Ishikawa (cell line): ENCODE results near the gene RAB7B.

Experiments
- CEBPB ChIP-seq: IDR thresholded peaks from 2 replicates; pipeline ENCODE4 v1.6.1; 2012
- CREB1 ChIP-seq: IDR thresholded peaks from 2 replicates; pipeline ENCODE4 v1.6.1; 2012; ENCODE audit warnings: low read depth
- EGR1 ChIP-seq: IDR thresholded peaks from 2 replicates; pipeline ENCODE4 v1.6.1; 2012
- EP300 ChIP-seq: IDR thresholded peaks from 2 replicates; pipeline ENCODE4 v1.6.1; 2012; ENCODE audit warnings: borderline replicate concordance
- FOXM1 ChIP-seq: IDR thresholded peaks from 2 replicates; pipeline ENCODE4 v1.6.1; 2012; ENCODE audit warnings: low read depth, borderline replicate concordance
- NFIC ChIP-seq: IDR thresholded peaks from 2 replicates; pipeline ENCODE4 v1.6.1; 2012
- RAD21 ChIP-seq: IDR thresholded peaks from 2 replicates; pipeline ENCODE4 v1.6.1; 2012; ENCODE audit warnings: low read depth
- TAF1 ChIP-seq: IDR thresholded peaks from 2 replicates; pipeline ENCODE4 v1.6.1; 2012; ENCODE audit warnings: low read depth, mild to moderate bottlenecking
- TCF12 ChIP-seq: IDR thresholded peaks from 2 replicates; pipeline ENCODE4 v1.6.1; 2012; ENCODE audit warnings: low read depth
- TEAD4 ChIP-seq: IDR thresholded peaks from 2 replicates; pipeline ENCODE4 v1.6.1; 2012
- YY1 ChIP-seq: IDR thresholded peaks from 2 replicates; pipeline ENCODE4 v1.6.1; 2012; ENCODE audit warnings: low read depth
- ZBTB7A ChIP-seq: IDR thresholded peaks from 2 replicates; pipeline ENCODE4 v1.6.1; 2012; ENCODE audit warnings: low read depth
- TF ChIP-seq, protein P1 (sequence below): IDR thresholded peaks from 2 replicates; pipeline ENCODE4 v1.6.1; 2012
- TF ChIP-seq, protein P2 (sequence below): IDR thresholded peaks from 2 replicates; pipeline ENCODE4 v1.6.1; 2012; ENCODE audit warnings: low read depth, mild to moderate bottlenecking
- TF ChIP-seq, protein P3 (sequence below): IDR thresholded peaks from 2 replicates; pipeline ENCODE4 v1.6.1; 2012

Gene RAB7B

DNA sequence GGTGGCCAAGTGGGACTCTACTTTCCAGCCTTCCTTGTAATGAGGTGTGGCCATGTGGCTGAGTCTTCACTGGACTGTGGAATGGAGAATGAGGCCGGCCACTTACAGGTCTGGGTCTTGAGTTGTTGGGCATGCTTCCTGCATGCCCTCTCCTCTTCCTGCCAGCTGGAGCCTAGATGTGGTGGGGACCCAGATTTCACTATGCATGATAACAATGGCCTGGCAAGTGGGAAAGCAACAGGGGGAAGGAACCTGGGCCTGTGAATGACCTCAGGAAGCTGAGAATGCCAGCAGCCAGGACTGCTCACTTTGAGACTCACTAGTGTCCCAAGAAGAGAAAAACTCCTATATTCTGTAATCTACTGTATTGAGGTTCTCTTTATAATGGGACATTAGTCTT lies 51.4 kb downstream of the RAB7B start:
- TF ChIP-seq NFIC (no peak), TEAD4 (no peak), RAD21 (no peak), ZBTB7A (no peak), TAF1 (no peak), EGR1 (no peak), YY1 (no peak), TCF12 (no peak), CEBPB (no peak), EP300 (no peak), CREB1 (no peak), FOXM1 (no peak)
- TF ChIP-seq, protein P1, sequence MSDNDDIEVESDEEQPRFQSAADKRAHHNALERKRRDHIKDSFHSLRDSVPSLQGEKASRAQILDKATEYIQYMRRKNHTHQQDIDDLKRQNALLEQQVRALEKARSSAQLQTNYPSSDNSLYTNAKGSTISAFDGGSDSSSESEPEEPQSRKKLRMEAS, result no peak
- TF ChIP-seq, protein P2, sequence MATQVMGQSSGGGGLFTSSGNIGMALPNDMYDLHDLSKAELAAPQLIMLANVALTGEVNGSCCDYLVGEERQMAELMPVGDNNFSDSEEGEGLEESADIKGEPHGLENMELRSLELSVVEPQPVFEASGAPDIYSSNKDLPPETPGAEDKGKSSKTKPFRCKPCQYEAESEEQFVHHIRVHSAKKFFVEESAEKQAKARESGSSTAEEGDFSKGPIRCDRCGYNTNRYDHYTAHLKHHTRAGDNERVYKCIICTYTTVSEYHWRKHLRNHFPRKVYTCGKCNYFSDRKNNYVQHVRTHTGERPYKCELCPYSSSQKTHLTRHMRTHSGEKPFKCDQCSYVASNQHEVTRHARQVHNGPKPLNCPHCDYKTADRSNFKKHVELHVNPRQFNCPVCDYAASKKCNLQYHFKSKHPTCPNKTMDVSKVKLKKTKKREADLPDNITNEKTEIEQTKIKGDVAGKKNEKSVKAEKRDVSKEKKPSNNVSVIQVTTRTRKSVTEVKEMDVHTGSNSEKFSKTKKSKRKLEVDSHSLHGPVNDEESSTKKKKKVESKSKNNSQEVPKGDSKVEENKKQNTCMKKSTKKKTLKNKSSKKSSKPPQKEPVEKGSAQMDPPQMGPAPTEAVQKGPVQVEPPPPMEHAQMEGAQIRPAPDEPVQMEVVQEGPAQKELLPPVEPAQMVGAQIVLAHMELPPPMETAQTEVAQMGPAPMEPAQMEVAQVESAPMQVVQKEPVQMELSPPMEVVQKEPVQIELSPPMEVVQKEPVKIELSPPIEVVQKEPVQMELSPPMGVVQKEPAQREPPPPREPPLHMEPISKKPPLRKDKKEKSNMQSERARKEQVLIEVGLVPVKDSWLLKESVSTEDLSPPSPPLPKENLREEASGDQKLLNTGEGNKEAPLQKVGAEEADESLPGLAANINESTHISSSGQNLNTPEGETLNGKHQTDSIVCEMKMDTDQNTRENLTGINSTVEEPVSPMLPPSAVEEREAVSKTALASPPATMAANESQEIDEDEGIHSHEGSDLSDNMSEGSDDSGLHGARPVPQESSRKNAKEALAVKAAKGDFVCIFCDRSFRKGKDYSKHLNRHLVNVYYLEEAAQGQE, result no peak
- TF ChIP-seq, protein P3, sequence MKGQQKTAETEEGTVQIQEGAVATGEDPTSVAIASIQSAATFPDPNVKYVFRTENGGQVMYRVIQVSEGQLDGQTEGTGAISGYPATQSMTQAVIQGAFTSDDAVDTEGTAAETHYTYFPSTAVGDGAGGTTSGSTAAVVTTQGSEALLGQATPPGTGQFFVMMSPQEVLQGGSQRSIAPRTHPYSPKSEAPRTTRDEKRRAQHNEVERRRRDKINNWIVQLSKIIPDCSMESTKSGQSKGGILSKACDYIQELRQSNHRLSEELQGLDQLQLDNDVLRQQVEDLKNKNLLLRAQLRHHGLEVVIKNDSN, result no peak

DNA sequence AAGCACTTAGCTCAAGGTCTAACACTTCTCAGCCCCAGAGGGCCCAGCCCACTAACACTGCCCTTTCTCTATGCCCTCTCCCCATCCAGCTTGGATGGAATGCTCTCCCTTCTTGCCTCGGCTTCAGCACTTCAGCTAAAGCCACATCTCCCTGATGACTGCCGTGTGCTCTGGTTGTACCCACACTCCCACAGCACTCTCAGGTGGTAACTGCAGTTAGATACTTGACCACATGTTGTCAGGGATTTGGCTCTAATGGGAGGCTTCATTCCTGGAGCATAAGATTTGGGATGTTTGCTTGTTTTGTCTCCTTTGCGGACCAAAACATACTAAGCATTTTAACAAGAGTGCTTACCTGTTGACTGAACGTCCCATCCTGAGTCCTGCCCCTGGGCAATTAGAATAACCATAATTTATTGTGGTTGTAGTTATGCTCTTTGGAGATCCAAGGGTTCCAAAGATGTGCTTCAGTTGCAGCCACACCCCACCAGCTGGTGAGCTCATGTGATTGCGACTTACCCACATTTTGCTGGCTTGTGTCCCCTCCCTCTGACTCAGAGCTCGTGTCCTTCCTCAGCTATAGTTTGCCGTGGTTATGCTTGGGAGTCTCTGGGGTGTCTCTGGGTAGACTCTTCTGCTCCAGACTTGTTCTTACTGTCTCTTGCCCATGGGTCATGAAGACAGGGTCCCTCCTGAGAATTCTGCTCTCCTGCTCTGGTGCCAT lies 52.2 kb downstream of the RAB7B start:
- TF ChIP-seq TEAD4 (no peak), TAF1 (no peak), EP300 (no peak), RAD21 (no peak), ZBTB7A (no peak), CREB1 (no peak), NFIC (no peak), TCF12 (no peak)
- TF ChIP-seq, protein P3, result no peak
- TF ChIP-seq, protein P1, result no peak
- TF ChIP-seq, protein P2, result no peak

DNA sequence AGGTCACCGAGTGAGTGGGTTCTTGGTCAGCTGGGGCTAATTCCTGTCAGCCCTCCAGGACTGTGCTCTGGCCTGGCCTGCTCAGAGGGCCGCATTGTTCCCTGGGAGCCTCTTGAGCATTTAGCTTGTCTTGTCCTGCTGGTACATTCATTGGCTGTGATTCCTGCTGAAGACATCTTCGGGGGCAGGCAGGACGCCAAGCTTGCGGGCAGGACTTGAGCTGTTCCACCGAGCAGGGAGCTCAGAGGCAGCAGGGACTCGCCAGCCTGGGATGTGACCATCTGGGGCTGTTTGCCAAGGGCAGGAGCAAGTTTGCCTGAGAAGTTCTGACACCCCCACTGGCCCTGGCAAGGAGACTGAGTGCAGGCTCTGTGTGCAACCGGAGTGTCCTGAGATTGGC lies 52.9 kb downstream of the RAB7B start:
- TF ChIP-seq, protein P2, result no peak
- TF ChIP-seq TEAD4, result no peak

DNA sequence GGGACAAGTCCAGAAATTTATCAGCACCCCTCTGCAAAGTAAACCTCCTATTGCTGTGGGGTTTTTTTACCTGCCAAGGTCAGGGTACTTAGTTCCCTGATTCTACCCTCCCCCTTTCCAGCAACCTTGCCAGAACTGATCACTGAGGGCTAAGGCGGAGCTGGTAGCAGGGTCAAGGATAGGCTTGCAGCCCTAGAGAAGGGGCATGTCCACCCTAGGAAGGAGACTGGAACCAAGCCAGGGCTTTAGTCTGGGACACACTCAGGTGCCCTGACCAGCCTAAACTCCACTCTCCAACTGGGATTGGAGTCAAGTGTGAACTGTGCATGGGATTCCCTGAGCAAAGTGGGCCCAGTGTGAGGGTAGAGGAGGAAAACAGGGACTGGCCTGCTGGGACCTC lies 53.4 kb downstream of the RAB7B start:
- TF ChIP-seq EP300, result no peak
- no peak for TF ChIP-seq TEAD4
- TF ChIP-seq NFIC, result no peak
- no peak for TF ChIP-seq TCF12
- TF ChIP-seq CEBPB, result no peak
- TF ChIP-seq, protein P1, result no peak
- TF ChIP-seq, protein P3, result no peak
- no peak for TF ChIP-seq RAD21
- TF ChIP-seq YY1, result no peak
- no peak for TF ChIP-seq FOXM1
- TF ChIP-seq TAF1, result no peak
- TF ChIP-seq, protein P2, result no peak
- no peak for TF ChIP-seq EGR1
- no peak for TF ChIP-seq CREB1
- TF ChIP-seq ZBTB7A, result no peak
